Measurements from ENCODE around the gene HOXA1. TPM values are rescaled to one million over a fixed set of nuclear protein-coding genes. Genes with fewer than 3 reads are reported as not detected.

The HOXA1 gene
- total and polyA plus RNA-seq, 9 donors: 0.42 to 1.2 (median 0.91) TPM

DNA sequence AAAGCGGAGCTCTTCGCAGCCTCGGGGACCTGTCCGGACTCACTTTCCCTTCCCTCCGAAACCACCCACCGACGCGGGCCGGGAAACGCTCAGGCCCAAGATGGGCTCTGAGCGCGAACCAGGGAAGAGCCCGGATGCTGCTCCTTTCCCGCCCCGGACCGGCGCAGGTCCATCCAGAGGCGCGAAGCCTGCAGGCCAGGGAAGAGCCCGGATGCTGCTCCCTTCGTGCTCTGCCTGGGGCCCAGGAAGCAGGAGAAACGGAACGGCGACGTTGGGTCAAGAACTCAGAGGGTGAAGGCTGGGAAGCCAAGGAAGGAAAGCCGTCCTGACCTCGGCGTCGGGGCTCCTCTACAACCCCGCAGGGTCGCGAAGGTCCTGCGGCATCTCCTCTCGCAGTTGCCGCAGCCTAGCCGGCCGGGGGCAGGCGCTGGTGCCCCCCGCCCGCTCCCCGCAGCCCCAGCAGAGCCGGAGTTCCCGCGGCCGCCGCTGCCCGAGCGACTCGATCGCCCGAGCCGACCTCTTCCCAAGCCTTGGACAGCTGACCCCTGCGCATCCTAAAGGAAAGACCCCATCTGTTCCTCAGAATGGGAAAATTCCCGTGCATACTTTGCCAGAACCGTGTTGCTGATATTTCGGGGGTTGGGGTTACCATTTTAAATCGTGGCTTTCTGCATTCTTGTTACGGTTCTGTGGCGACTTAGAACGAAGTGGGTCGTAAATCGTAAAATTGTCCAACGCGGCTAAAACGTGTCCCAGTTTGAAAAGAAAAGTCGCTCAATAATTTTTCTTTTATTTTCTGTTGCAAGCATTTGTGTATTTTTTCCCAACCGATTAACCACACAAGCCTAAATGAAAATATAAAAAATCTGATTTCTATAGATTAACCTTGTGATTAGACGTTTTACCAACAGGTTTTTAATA lies 7.5 kb downstream of the HOXA1 start:
- no peak for DNase-seq
- Histone ChIP-seq H3K27ac (ENCODE audit: low read length) (no peak overlapping the region), H3K4me1 (ENCODE audit: control insufficient read depth, insufficient read depth, low read length) (peaks cover 8% of the 10 kb centered on the region), H3K9me3 (replicated peaks; ENCODE audit: control insufficient read depth, low read depth, low read length) (no peaks in the 10 kb centered on the region), H3K36me3 (ENCODE audit: control insufficient read depth, insufficient read depth, low read length) (no peaks in the 10 kb centered on the region), H3K27me3 (ENCODE audit: control insufficient read depth, insufficient read depth, low read length) (peaks cover 50% of the 10 kb centered on the region), H3K4me3 (ENCODE audit: low read length) (peak overlapping the region; percentile 10)
- WGBS (ENCODE audit: insufficient coverage): 16% methylated on average over 57 of the region's 68 CpGs

- Histone ChIP-seq H3K9me3 (replicated peaks; ENCODE audit: control insufficient read depth, low read depth, low read length) (no peaks in the 10 kb centered on the region), H3K36me3 (ENCODE audit: control insufficient read depth, insufficient read depth, low read length) (no peaks in the 10 kb centered on the region), H3K27ac (ENCODE audit: low read length) (no peak overlapping the region), H3K4me3 (ENCODE audit: low read length) (no peak overlapping the region), H3K27me3 (ENCODE audit: control insufficient read depth, insufficient read depth, low read length) (peaks cover 22% of the 10 kb centered on the region), H3K4me1 (ENCODE audit: control insufficient read depth, insufficient read depth, low read length) (peaks cover 8% of the 10 kb centered on the region)
- no peak for DNase-seq
- WGBS (ENCODE audit: insufficient coverage): no CpG with 5 or more reads among the region's 2 CpGs
Observed at GRCh38 chr7:27083646-27084045, 12.2 kb downstream of the HOXA1 start.

DNA sequence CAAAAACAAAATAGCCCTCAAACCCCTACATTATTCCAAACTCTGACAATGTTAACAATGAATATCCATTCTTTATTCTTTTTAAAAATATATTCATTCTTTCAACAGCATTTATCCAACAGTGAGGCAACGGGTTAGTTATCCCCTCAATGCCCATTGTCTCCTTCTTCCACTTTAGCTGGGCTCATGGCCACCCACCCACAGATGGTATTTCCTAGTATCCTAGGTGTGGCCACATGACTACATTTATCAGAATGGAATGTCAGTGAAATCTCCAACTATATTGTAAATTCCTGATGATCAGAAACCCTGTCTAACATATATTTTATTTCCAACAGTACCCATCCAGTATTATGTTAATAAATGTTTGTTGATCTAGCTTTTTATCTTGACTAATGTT lies 13.6 kb downstream of the HOXA1 start:
- H3K4me1 ChIP-seq (ENCODE audit: control insufficient read depth, insufficient read depth, low read length): no peaks in the 10 kb centered on the region
- H3K27me3 ChIP-seq (ENCODE audit: control insufficient read depth, insufficient read depth, low read length): peaks cover 8% of the 10 kb centered on the region
- no peaks in the 10 kb centered on the region for H3K36me3 ChIP-seq (ENCODE audit: control insufficient read depth, insufficient read depth, low read length)
- H3K27ac ChIP-seq (ENCODE audit: low read length): no peak overlapping the region
- H3K4me3 ChIP-seq (ENCODE audit: low read length): no peak overlapping the region
- WGBS (ENCODE audit: insufficient coverage): no CpG with 5 or more reads among the region's 1 CpG
- DNase-seq: no peak
- no peaks in the 10 kb centered on the region for H3K9me3 ChIP-seq (replicated peaks; ENCODE audit: control insufficient read depth, low read depth, low read length)

GRCh38 chr7:27080844-27081436 lies 14.9 kb downstream of the HOXA1 start:
- no peaks in the 10 kb centered on the region for H3K9me3 ChIP-seq (replicated peaks; ENCODE audit: control insufficient read depth, low read depth, low read length)
- peaks cover 2% of the 10 kb centered on the region for H3K27me3 ChIP-seq (ENCODE audit: control insufficient read depth, insufficient read depth, low read length)
- no peak overlapping the region for H3K27ac ChIP-seq (ENCODE audit: low read length)
- no peaks in the 10 kb centered on the region for H3K36me3 ChIP-seq (ENCODE audit: control insufficient read depth, insufficient read depth, low read length)
- H3K4me1 ChIP-seq (ENCODE audit: control insufficient read depth, insufficient read depth, low read length): no peaks in the 10 kb centered on the region
- 49% methylated on average over 4 of the region's 4 CpGs for WGBS (ENCODE audit: insufficient coverage)
- H3K4me3 ChIP-seq (ENCODE audit: low read length): no peak overlapping the region
- no peak for DNase-seq

DNA sequence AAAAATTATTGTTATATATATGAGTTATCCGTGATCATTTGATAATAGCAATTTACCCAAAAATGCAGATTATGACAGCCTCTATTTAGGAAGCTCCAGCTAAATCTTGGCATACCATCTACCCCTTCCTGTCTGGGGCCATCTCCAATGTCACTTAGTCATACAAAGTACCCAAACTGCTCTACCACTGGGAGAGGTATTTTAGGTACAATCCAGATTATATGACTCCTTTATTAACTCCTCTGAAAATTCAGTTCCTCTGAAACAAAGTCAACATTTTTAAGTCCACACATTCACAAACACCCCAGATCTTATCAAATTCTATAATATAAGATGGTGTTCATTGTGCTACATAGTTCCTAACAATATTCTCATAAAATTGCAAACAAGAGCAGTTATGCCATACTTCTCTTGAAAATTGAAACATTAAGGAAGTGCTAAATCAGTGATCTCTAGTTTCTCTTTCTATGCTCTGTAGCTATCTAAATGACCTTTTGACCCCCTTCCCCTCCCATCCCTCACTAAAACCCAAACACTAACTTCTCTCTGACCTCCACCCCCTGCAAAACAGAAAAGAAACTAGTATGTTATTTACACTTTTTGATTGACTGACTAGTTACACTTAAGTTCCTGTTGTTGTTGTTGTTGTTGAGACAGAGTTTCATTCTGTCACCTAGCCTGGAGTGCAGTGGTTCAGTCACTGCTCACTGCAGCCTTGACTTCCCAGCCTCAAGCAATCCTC lies 16.4 kb downstream of the HOXA1 start:
- H3K27me3 ChIP-seq (ENCODE audit: control insufficient read depth, insufficient read depth, low read length): no peaks in the 10 kb centered on the region
- no peak overlapping the region for H3K27ac ChIP-seq (ENCODE audit: low read length)
- H3K36me3 ChIP-seq (ENCODE audit: control insufficient read depth, insufficient read depth, low read length): no peaks in the 10 kb centered on the region
- H3K4me3 ChIP-seq (ENCODE audit: low read length): no peak overlapping the region
- DNase-seq: no peak
- no peaks in the 10 kb centered on the region for H3K9me3 ChIP-seq (replicated peaks; ENCODE audit: control insufficient read depth, low read depth, low read length)
- H3K4me1 ChIP-seq (ENCODE audit: control insufficient read depth, insufficient read depth, low read length): no peaks in the 10 kb centered on the region
- no CpG with 5 or more reads among the region's 1 CpG for WGBS (ENCODE audit: insufficient coverage)

DNA sequence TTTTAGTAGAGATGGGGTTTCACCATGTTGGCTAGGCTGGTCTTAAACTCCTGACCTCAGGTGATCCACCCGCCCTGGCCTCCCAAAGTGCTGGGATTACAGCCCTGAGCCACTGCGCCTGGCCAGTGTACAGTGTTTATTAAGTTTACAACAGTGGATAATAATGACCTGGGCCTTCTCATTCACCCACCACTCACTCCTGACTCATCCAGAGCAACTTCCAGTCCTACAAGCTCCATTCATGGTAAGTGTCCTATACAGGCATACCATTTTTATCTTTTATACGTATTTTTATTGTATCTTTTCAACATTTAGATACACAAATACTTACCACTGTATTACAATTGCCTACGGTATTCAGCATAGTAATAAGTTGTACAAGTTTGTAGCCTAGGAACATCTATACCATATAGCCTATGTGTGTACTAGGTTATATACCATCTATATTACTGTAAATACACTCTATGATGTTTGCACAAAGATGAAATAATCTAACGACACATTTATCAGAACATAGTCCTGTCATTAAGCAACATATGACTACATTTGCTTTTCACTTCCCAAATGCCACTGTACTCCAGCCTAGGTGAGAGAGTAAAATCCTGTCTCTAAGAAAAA lies 17.1 kb downstream of the HOXA1 start:
- no peaks in the 10 kb centered on the region for H3K4me1 ChIP-seq (ENCODE audit: control insufficient read depth, insufficient read depth, low read length)
- no peaks in the 10 kb centered on the region for H3K36me3 ChIP-seq (ENCODE audit: control insufficient read depth, insufficient read depth, low read length)
- H3K27me3 ChIP-seq (ENCODE audit: control insufficient read depth, insufficient read depth, low read length): no peaks in the 10 kb centered on the region
- no peak for DNase-seq
- no peak overlapping the region for H3K4me3 ChIP-seq (ENCODE audit: low read length)
- no peak overlapping the region for H3K27ac ChIP-seq (ENCODE audit: low read length)
- no peaks in the 10 kb centered on the region for H3K9me3 ChIP-seq (replicated peaks; ENCODE audit: control insufficient read depth, low read depth, low read length)
- WGBS (ENCODE audit: insufficient coverage): no CpG with 5 or more reads among the region's 5 CpGs

GRCh38 chr7:27073076-27073475 lies 22.7 kb downstream of the HOXA1 start:
- H3K27ac ChIP-seq (ENCODE audit: low read length): no peak overlapping the region
- no peak overlapping the region for H3K4me3 ChIP-seq (ENCODE audit: low read length)
- no peaks in the 10 kb centered on the region for H3K9me3 ChIP-seq (replicated peaks; ENCODE audit: control insufficient read depth, low read depth, low read length)
- no peaks in the 10 kb centered on the region for H3K36me3 ChIP-seq (ENCODE audit: control insufficient read depth, insufficient read depth, low read length)
- no peaks in the 10 kb centered on the region for H3K27me3 ChIP-seq (ENCODE audit: control insufficient read depth, insufficient read depth, low read length)
- H3K4me1 ChIP-seq (ENCODE audit: control insufficient read depth, insufficient read depth, low read length): no peaks in the 10 kb centered on the region
- DNase-seq: no peak

- H3K4me1 ChIP-seq (ENCODE audit: control insufficient read depth, insufficient read depth, low read length): no peaks in the 10 kb centered on the region
- no peak overlapping the region for H3K27ac ChIP-seq (ENCODE audit: low read length)
- H3K9me3 ChIP-seq (replicated peaks; ENCODE audit: control insufficient read depth, low read depth, low read length): no peaks in the 10 kb centered on the region
- H3K27me3 ChIP-seq (ENCODE audit: control insufficient read depth, insufficient read depth, low read length): no peaks in the 10 kb centered on the region
- H3K36me3 ChIP-seq (ENCODE audit: control insufficient read depth, insufficient read depth, low read length): no peaks in the 10 kb centered on the region
- DNase-seq: no peak
- no peak overlapping the region for H3K4me3 ChIP-seq (ENCODE audit: low read length)
- no CpG with 5 or more reads among the region's 6 CpGs for WGBS (ENCODE audit: insufficient coverage)
Observed at GRCh38 chr7:27071622-27072390, 24.0 kb downstream of the HOXA1 start.

GRCh38 chr7:27068259-27068658 lies 27.5 kb downstream of the HOXA1 start:
- Histone ChIP-seq H3K4me1 (ENCODE audit: control insufficient read depth, insufficient read depth, low read length) (no peaks in the 10 kb centered on the region), H3K36me3 (ENCODE audit: control insufficient read depth, insufficient read depth, low read length) (no peaks in the 10 kb centered on the region), H3K27me3 (ENCODE audit: control insufficient read depth, insufficient read depth, low read length) (no peaks in the 10 kb centered on the region), H3K9me3 (replicated peaks; ENCODE audit: control insufficient read depth, low read depth, low read length) (no peaks in the 10 kb centered on the region), H3K4me3 (ENCODE audit: low read length) (no peak overlapping the region), H3K27ac (ENCODE audit: low read length) (no peak overlapping the region)
- DNase-seq: no peak
- WGBS (ENCODE audit: insufficient coverage): 88% methylated on average over 1 of the region's 1 CpG

Measured in muscle of leg (tissue), 11 donors.